T-cell (primary cell): ENCODE data around the gene OAT. TPM values are rescaled to one million over a fixed set of nuclear protein-coding genes. Genes with fewer than 3 reads are reported as not detected.

Experiments
- ATAC-seq, 4 experiments: fragments of 200-7000 bp in 3 of 4; fragments of 150-1000 bp in 1 of 4; cut with Tn5 transposase; replicated peaks in 1 of 4; 1 replicate in 3 of 4; 2 replicates in 1 of 4; pipeline ENCODE4 v1.10.0; 2021; ENCODE audit warnings: moderate library complexity in 3 of 4, mild to moderate bottlenecking in 2 of 4, moderate number of reproducible peaks in 1 of 4
- CTCF ChIA-PET, 2 donors: fragments of 300-600 bp; sonication (Branson Sonifier 250); formaldehyde crosslinking; loops; one replicate each; lab custom pipeline; 2022; ENCODE audit warnings: antibody characterized with exemption in 2 of 2; lab: Charles Lee
- POLR2A ChIA-PET, 2 donors: fragments of 300-600 bp; sonication (Branson Sonifier 250); formaldehyde crosslinking; loops; one replicate each; lab custom pipeline; 2022; ENCODE audit warnings: antibody characterized with exemption in 2 of 2; lab: Charles Lee
- DNase-seq, 35 experiments: peaks; one replicate each; pipeline versions ENCODE4 v3.0.0 to v3.0.0-alpha.2; 2013 to 2023
- H3K27ac ChIP-seq: one replicate; pipeline ENCODE4 v1.5.1; 2013; ENCODE audit warnings: low read length
- H3K27me3 ChIP-seq, 2 experiments: replicated peaks in 1 of 2; 1 replicate in 1 of 2; 2 replicates in 1 of 2; pipeline versions ENCODE4 v1.6.1 to v1.7.0; 2013; ENCODE audit warnings: low read length in 1 of 2, mixed read lengths in 1 of 2; ENCODE audit not compliant: control insufficient read depth in 2 of 2, insufficient read depth in 2 of 2; ENCODE audit errors: extremely low read depth in 1 of 2
- H3K36me3 ChIP-seq, 2 donors: 1 replicate in 1 of 2; 2 replicates in 1 of 2; pipeline versions ENCODE4 v1.6.1 to v1.7.0; 2013; ENCODE audit warnings: low read length in 1 of 2; ENCODE audit not compliant: control insufficient read depth in 2 of 2, insufficient read depth in 1 of 2; ENCODE audit errors: extremely low read depth in 1 of 2
- H3K4me1 ChIP-seq, 2 experiments: 1 replicate in 1 of 2; 2 replicates in 1 of 2; pipeline versions ENCODE4 v1.6.1 to v1.7.0; 2013; ENCODE audit warnings: low read length in 2 of 2, mixed read lengths in 1 of 2; ENCODE audit not compliant: insufficient read depth in 2 of 2, control insufficient read depth in 1 of 2; ENCODE audit errors: extremely low read depth in 1 of 2
- H3K4me3 ChIP-seq, 2 donors: 1 replicate in 1 of 2; 2 replicates in 1 of 2; pipeline versions ENCODE4 v1.5.1 to v1.7.0; 2013; ENCODE audit warnings: mild to moderate bottlenecking in 2 of 2, low read length in 1 of 2, moderate library complexity in 1 of 2; ENCODE audit not compliant: control insufficient read depth in 1 of 2; ENCODE audit errors: extremely low read depth in 1 of 2
- H3K9me3 ChIP-seq: 2 replicates; pipeline ENCODE4 v1.7.0; 2013
- H3K27ac Mint-ChIP-seq, 2 donors: one replicate each; pipeline ENCODE4 v1.8.0; 2020 to 2021; ENCODE audit warnings: mild to moderate bottlenecking in 2 of 2, mixed read lengths in 2 of 2
- H3K27me3 Mint-ChIP-seq, 2 donors: one replicate each; pipeline ENCODE4 v1.8.0; 2021 to 2022; ENCODE audit warnings: mixed read lengths in 2 of 2
- H3K36me3 Mint-ChIP-seq: one replicate; pipeline ENCODE4 v1.8.0; 2021; ENCODE audit warnings: mixed read lengths
- H3K4me1 Mint-ChIP-seq, 3 donors: one replicate each; pipeline ENCODE4 v1.8.0; 2020 to 2022; ENCODE audit warnings: mixed read lengths in 3 of 3, mild to moderate bottlenecking in 1 of 3
- H3K4me3 Mint-ChIP-seq, 3 donors: one replicate each; pipeline ENCODE4 v1.8.0; 2020 to 2022; ENCODE audit warnings: mild to moderate bottlenecking in 3 of 3, mixed read lengths in 3 of 3, moderate library complexity in 3 of 3
- H3K9me3 Mint-ChIP-seq, 3 donors: one replicate each; pipeline ENCODE4 v1.8.0; 2020 to 2022; ENCODE audit warnings: mixed read lengths in 3 of 3
- WGBS: methylation state at CpG from one replicate; pipeline ENCODE4 v1.1.5; 2013; ENCODE audit warnings: missing lambda C conversion rate; ENCODE audit not compliant: insufficient coverage; 5-methylcytosine and 5-hydroxymethylcytosine counted together
- total RNA-seq, 35 experiments: library from RNA in 6 of 35; stranded (reverse) in 6 of 35; fragments of 120-200 nt in 1 of 35; gene quantifications; one replicate each; pipeline versions ENCODE4 v1.2.1 to v1.2.4 and lab custom pipeline; 2013 to 2026

OAT gene
- total RNA-seq, 5 donors from 2014 or later (not counting 1 experiment from before 2014, with no cell fraction given): 23.2 to 42.5 (median 38.1) TPM

GRCh38 chr10:124417895-124418725 lies 613 bp downstream of the OAT start:
- Mint-ChIP-seq H3K4me3 (peak overlapping the region; percentile 76 to 82 (median 77)), H3K27me3 (peaks cover 3 to 7% of the 10 kb centered on the region in 2 donors), H3K9me3 (no peaks in the 10 kb centered on the region), H3K27ac (no peak overlapping the region), H3K36me3 (peaks cover 4% of the 10 kb centered on the region), H3K4me1 (peaks cover 30 to 36% (median 32%) of the 10 kb centered on the region in 3 donors)
- Histone ChIP-seq H3K4me3 (peak overlapping the region; percentile 55 to 66), H3K27ac (no peak overlapping the region), H3K4me1 (peaks cover 5 to 14% of the 10 kb centered on the region in 2 experiments), H3K36me3 (no peaks in the 10 kb centered on the region), H3K9me3 (no peaks in the 10 kb centered on the region), H3K27me3 (peaks cover 0 to 17% of the 10 kb centered on the region in 2 experiments)
- ChIA-PET CTCF (interaction anchor here in 1 of 2 donors (0.8 to 1.4 kb wide), 5 partner anchors 10 to 44 kb away, joined by 3 to 6 read pairs (median 4); partner anchors contain the start of gene LHPP), POLR2A (interaction anchor here (0.6 to 1.2 kb wide), 5 partner anchors 11 to 1466 kb away, joined by 3 to 9 read pairs (median 3); partner anchors contain the start of gene LHPP (in 1 of the 2))
- 12% methylated on average over 56 of the region's 64 CpGs for WGBS
- peak in 33 of 35 experiments; percentile 5 to 53 (median 26) for DNase-seq
- peak; percentile 34 to 51 (median 43) for ATAC-seq

- H3K4me1 ChIP-seq: peaks cover 5 to 14% of the 10 kb centered on the region in 2 experiments
- no peak overlapping the region for H3K27ac ChIP-seq
- H3K27ac Mint-ChIP-seq: no peak overlapping the region
- H3K9me3 ChIP-seq: no peaks in the 10 kb centered on the region
- peaks cover 10% of the 10 kb centered on the region for H3K36me3 Mint-ChIP-seq
- no peaks in the 10 kb centered on the region for H3K36me3 ChIP-seq
- H3K4me3 ChIP-seq: no peak overlapping the region
- POLR2A ChIA-PET: interaction anchor here (0.6 to 1.3 kb wide), 4 partner anchors 16 to 385 kb away, joined by 3 to 10 read pairs (median 4); partner anchors contain the start of genes ABRAXAS2 (in 1 of the 2) and LHPP (in 1 of the 2)
- CTCF ChIA-PET: interaction anchor here (0.6 to 1.1 kb wide), 11 partner anchors 12 to 1405 kb away, joined by 3 to 7 read pairs (median 3); partner anchors contain the start of gene LHPP (in 1 of the 2)
- DNase-seq (no peak), ATAC-seq (no peak)
- WGBS: no CpG with 5 or more reads among the region's 6 CpGs
- H3K27me3 Mint-ChIP-seq: peaks cover 2 to 3% of the 10 kb centered on the region in 2 donors
- no peaks in the 10 kb centered on the region for H3K9me3 Mint-ChIP-seq
- peak overlapping the region; percentile 50 to 76 (median 59) for H3K4me3 Mint-ChIP-seq
- H3K27me3 ChIP-seq: peaks cover 0 to 10% of the 10 kb centered on the region in 2 experiments
- H3K4me1 Mint-ChIP-seq: peaks cover 30 to 42% (median 42%) of the 10 kb centered on the region in 3 donors
Observed at GRCh38 chr10:124416733-124417132, 2.0 kb downstream of the OAT start.

- H3K27ac ChIP-seq: no peak overlapping the region
- CTCF ChIA-PET: interaction anchor here in 1 of 2 donors (0.7 to 1.1 kb wide), 3 partner anchors 12 to 89 kb away, joined by 3 to 4 read pairs (median 3); partner anchors contain the start of gene LHPP
- Mint-ChIP-seq H3K4me1 (peaks cover 30 to 42% (median 42%) of the 10 kb centered on the region in 3 donors), H3K36me3 (peaks cover 18% of the 10 kb centered on the region), H3K4me3 (no peak overlapping the region), H3K9me3 (no peaks in the 10 kb centered on the region), H3K27ac (no peak overlapping the region), H3K27me3 (peaks cover 2 to 3% of the 10 kb centered on the region in 2 donors)
- H3K4me3 ChIP-seq: no peak overlapping the region
- WGBS: no CpG with 5 or more reads among the region's 2 CpGs
- H3K36me3 ChIP-seq: peaks cover 0 to 1% of the 10 kb centered on the region in 2 donors
- DNase-seq: no peak
- no peak for ATAC-seq
- no peaks in the 10 kb centered on the region for H3K9me3 ChIP-seq
- H3K4me1 ChIP-seq: peaks cover 5 to 14% of the 10 kb centered on the region in 2 experiments
- POLR2A ChIA-PET: no interaction called here
- peaks cover 0 to 6% of the 10 kb centered on the region in 2 experiments for H3K27me3 ChIP-seq
Observed at GRCh38 chr10:124415210-124415609, 3.5 kb downstream of the OAT start.

DNA sequence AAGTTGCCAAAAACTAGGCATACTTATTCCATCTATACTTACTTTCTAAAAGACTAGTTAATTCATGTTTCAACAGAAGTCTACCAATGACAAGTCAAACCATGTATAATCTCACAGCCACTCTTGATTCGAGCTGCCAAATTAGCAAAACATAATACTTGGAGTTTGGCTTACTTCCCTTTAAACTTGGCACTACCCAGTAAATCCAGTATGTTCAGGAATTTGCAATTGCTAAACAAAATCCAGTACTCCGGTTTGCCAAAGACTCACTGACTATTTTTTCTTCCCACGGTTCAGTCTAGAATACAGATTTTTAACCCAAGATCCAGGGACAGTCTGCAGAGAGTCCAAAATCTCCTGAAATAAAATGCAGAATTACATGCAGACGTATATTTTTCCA lies 4.6 kb downstream of the OAT start:
- Mint-ChIP-seq H3K27ac (no peak overlapping the region), H3K4me3 (no peak overlapping the region), H3K4me1 (peaks cover 26 to 39% (median 37%) of the 10 kb centered on the region in 3 donors), H3K27me3 (no peaks in the 10 kb centered on the region), H3K36me3 (peaks cover 25% of the 10 kb centered on the region), H3K9me3 (no peaks in the 10 kb centered on the region)
- Histone ChIP-seq H3K36me3 (peaks cover 0 to 3% of the 10 kb centered on the region in 2 donors), H3K27me3 (no peaks in the 10 kb centered on the region), H3K4me1 (peaks cover 5 to 8% of the 10 kb centered on the region in 2 experiments), H3K4me3 (no peak overlapping the region), H3K27ac (no peak overlapping the region), H3K9me3 (no peaks in the 10 kb centered on the region)
- 90% methylated on average over 4 of the region's 4 CpGs for WGBS
- ATAC-seq (no peak), DNase-seq (no peak)
- ChIA-PET CTCF (interaction anchor here (0.5 to 0.7 kb wide), 5 partner anchors 10 to 959 kb away, joined by 3 to 6 read pairs (median 4); no protein-coding TSS in a partner anchor), POLR2A (no interaction called here)

- no peaks in the 10 kb centered on the region for H3K4me1 ChIP-seq
- POLR2A ChIA-PET: no interaction called here
- CTCF ChIA-PET: no interaction called here
- no peaks in the 10 kb centered on the region for H3K27me3 ChIP-seq
- H3K4me3 ChIP-seq: no peak overlapping the region
- Mint-ChIP-seq H3K27me3 (no peaks in the 10 kb centered on the region), H3K4me3 (no peak overlapping the region), H3K27ac (no peak overlapping the region), H3K9me3 (no peaks in the 10 kb centered on the region), H3K4me1 (peaks cover 5 to 18% (median 11%) of the 10 kb centered on the region in 3 donors), H3K36me3 (peaks cover 43% of the 10 kb centered on the region)
- no peak overlapping the region for H3K27ac ChIP-seq
- H3K36me3 ChIP-seq: peaks cover 7 to 27% of the 10 kb centered on the region in 2 donors
- H3K9me3 ChIP-seq: no peaks in the 10 kb centered on the region
- ATAC-seq: no peak
- DNase-seq: no peak
Observed at GRCh38 chr10:124409696-124410095, 9.0 kb downstream of the OAT start.

DNA sequence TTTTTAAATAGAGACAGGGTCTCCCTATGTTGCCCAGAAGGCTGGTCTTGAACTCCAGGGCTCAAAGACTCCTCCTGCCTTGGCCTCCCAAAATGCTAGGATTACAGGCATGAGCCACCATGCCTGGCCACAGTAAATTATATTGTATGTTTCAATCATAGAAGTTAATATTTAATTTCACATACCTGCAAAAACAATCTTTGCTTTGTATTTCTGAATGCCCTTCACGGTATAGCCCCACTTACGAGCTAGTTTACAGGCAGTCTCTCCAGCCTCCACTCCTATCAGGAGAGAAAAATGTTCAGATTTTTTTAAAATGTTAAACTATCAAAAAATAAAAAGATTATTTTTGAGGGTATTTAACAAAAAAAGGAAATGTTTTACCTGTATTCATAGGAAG lies 10.4 kb downstream of the OAT start:
- Histone ChIP-seq H3K4me1 (peaks cover 0 to 7% of the 10 kb centered on the region in 2 experiments), H3K9me3 (no peaks in the 10 kb centered on the region), H3K27ac (no peak overlapping the region), H3K27me3 (no peaks in the 10 kb centered on the region), H3K4me3 (no peak overlapping the region), H3K36me3 (peaks cover 7 to 31% of the 10 kb centered on the region in 2 donors)
- ATAC-seq (no peak), DNase-seq (no peak)
- H3K4me1 Mint-ChIP-seq: peaks cover 7 to 18% (median 11%) of the 10 kb centered on the region in 3 donors
- CTCF ChIA-PET: interaction anchor here (0.5 to 1.1 kb wide), 2 partner anchors 9 to 413 kb away, joined by 3 to 4 read pairs; no protein-coding TSS in a partner anchor
- H3K27me3 Mint-ChIP-seq: no peaks in the 10 kb centered on the region
- no CpG with 5 or more reads among the region's 2 CpGs for WGBS
- H3K9me3 Mint-ChIP-seq: no peaks in the 10 kb centered on the region
- no peak overlapping the region for H3K27ac Mint-ChIP-seq
- no peak overlapping the region for H3K4me3 Mint-ChIP-seq
- POLR2A ChIA-PET: no interaction called here
- H3K36me3 Mint-ChIP-seq: peaks cover 44% of the 10 kb centered on the region
